Natural killer cell (primary cell): ENCODE results near the gene OR9A4. TPM values are rescaled to one million over a fixed set of nuclear protein-coding genes. Genes with fewer than 3 reads are reported as not detected.

Experiments used
- total RNA-seq, 4 donors: library from RNA; stranded (reverse); fragments of 120-200 nt in 1 of 4; gene quantifications; one replicate each; pipeline versions ENCODE4 v1.2.3 to v1.2.4, GENCODE V29; 2013 to 2022

OR9A4 gene
- total RNA-seq, 3 donors from 2014 or later (not counting 1 experiment from before 2014, with no cell fraction given): not detected

Other genes with a start within 250 kb of the OR9A4 start
- 10 to 100 TPM; 28.9 to 57.0 (median 47.6) TPM for gene DENND11, start 214.2 kb upstream of the OR9A4 start, total RNA-seq
- gene WEE2, start 208.0 kb upstream of the OR9A4 start, total RNA-seq: under 1 TPM; 0.16 to 0.68 (median 0.23) TPM
- gene SSBP1, start 178.0 kb upstream of the OR9A4 start, total RNA-seq: 100 to 1,000 TPM in 2 of 3 donors, 10 to 100 TPM in 1; 98.7 to 112 (median 106) TPM
- under 1 TPM in 1 of 3 donors, not detected in 2; 0.79 TPM for gene TAS2R3, start 152.3 kb upstream of the OR9A4 start, total RNA-seq
- under 1 TPM; 0.16 to 0.83 (median 0.59) TPM for gene TAS2R4, start 139.7 kb upstream of the OR9A4 start, total RNA-seq
- 1 to 10 TPM in 2 of 3 donors, under 1 TPM in 1; 0.75 to 1.9 (median 1.3) TPM for gene TAS2R5, start 126.2 kb upstream of the OR9A4 start, total RNA-seq
- not detected for gene PRSS37, start 74.9 kb upstream of the OR9A4 start, total RNA-seq
- under 1 TPM in 1 of 3 donors, not detected in 2; 0.60 TPM for gene CLEC5A, start 30.6 kb downstream of the OR9A4 start, total RNA-seq
- gene TAS2R38, start 57.4 kb downstream of the OR9A4 start, total RNA-seq: not detected
- 10 to 100 TPM; 17.3 to 72.5 (median 31.9) TPM for gene MGAM, start 79.5 kb downstream of the OR9A4 start, total RNA-seq
- gene MGAM2, start 195.3 kb downstream of the OR9A4 start, total RNA-seq: 1 to 10 TPM in 2 of 3 donors, under 1 TPM in 1; 0.73 to 1.9 (median 1.1) TPM